ENCODE measurements around the gene RUSC1.

RUSC1 gene

DNA sequence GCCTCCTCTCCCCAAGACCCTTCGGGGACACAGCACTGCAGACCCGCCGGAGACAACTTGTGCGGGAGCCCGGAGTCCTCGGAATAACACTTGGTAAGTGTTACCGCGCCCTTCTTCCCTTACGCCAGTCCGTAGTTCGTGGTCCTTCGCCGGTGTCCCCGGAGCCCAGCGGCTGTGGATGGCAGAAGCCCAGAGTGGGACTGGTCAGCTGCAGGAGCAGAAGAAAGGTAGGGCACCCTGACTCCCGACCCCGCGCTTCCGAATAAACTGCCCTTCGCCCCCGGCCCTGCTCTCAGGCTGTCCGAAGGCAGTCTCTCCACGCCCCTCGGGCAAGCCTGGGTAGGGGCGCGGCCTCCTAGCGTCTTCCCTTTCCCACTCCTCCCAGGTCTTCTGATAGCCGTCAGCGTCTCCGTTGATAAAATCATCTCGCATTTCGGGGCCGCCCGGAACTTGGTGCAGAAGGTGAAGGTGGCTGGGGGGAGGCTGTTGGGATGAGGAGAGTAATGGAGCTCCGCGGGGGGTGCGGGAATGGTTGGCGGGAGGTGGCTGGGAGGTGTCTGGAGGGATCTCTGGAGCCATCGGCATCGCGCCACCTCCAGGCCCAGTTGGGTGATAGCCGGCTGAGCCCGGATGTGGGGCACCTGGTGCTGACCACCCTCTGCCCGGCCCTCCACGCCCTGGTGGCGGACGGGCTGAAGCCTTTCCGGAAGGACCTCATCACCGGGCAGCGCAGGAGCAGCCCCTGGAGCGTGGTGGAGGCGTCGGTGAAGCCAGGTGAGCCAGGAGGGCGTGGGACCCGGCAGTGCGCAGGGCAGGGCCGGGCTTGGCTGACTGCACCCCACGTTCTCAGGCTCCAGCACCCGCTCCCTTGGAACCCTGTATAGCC lies 4.3 kb downstream of the RUSC1 start (continued):
- TF ChIP-seq, protein P1, sequence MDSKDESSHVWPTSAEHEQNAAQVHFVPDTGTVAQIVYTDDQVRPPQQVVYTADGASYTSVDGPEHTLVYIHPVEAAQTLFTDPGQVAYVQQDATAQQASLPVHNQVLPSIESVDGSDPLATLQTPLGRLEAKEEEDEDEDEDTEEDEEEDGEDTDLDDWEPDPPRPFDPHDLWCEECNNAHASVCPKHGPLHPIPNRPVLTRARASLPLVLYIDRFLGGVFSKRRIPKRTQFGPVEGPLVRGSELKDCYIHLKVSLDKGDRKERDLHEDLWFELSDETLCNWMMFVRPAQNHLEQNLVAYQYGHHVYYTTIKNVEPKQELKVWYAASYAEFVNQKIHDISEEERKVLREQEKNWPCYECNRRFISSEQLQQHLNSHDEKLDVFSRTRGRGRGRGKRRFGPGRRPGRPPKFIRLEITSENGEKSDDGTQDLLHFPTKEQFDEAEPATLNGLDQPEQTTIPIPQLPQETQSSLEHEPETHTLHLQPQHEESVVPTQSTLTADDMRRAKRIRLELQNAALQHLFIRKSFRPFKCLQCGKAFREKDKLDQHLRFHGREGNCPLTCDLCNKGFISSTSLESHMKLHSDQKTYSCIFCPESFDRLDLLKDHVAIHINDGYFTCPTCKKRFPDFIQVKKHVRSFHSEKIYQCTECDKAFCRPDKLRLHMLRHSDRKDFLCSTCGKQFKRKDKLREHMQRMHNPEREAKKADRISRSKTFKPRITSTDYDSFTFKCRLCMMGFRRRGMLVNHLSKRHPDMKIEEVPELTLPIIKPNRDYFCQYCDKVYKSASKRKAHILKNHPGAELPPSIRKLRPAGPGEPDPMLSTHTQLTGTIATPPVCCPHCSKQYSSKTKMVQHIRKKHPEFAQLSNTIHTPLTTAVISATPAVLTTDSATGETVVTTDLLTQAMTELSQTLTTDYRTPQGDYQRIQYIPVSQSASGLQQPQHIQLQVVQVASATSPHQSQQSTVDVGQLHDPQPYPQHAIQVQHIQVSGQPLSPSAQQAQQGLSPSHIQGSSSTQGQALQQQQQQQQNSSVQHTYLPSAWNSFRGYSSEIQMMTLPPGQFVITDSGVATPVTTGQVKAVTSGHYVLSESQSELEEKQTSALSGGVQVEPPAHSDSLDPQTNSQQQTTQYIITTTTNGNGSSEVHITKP (tag by site-specific recombination; IDR thresholded peaks at IDR 0.05), result no peak
- TF ChIP-seq ZNF670 (tag by site-specific recombination; IDR thresholded peaks at IDR 0.05; ENCODE audit: low read depth) (no peak), SP7 (tag by site-specific recombination; IDR thresholded peaks at IDR 0.05) (no peak; the same call in 1 of the 2 replicates), GFI1B (tag by site-specific recombination; IDR thresholded peaks at IDR 0.05) (no peak), ZNF560 (tag by site-specific recombination; IDR thresholded peaks at IDR 0.05; ENCODE audit: borderline replicate concordance) (no peak), ZNF558 (tag by site-specific recombination; IDR thresholded peaks at IDR 0.05) (no peak), HOXD13 (CRISPR knock-in tag; IDR thresholded peaks at IDR 0.05; ENCODE audit: borderline replicate concordance) (no peak), ZFHX2 (tag by site-specific recombination; conservative IDR thresholded peaks at IDR 0.05) (no peak), ZBTB21 (tag by site-specific recombination; IDR thresholded peaks at IDR 0.05) (no peak), GLIS2 (tag by site-specific recombination; IDR thresholded peaks at IDR 0.05) (peak; percentile 96), ZNF621 (tag by site-specific recombination; IDR thresholded peaks at IDR 0.05) (no peak), ZNF292 (tag by site-specific recombination; IDR thresholded peaks at IDR 0.05; ENCODE audit: borderline replicate concordance, low read depth) (0 out of 2 replicates have a peak, but pooled peaks have one; percentile 2), ZNF311 (tag by site-specific recombination; IDR thresholded peaks at IDR 0.05; ENCODE audit: borderline replicate concordance) (no peak), ZBTB17 (tag by site-specific recombination; IDR thresholded peaks at IDR 0.05) (peak; percentile 4; the same call in 1 of the 2 replicates), ZNF843 (tag by site-specific recombination; IDR thresholded peaks at IDR 0.05) (0 out of 2 replicates have a peak, but pooled peaks have one; percentile 14), RBAK (tag by site-specific recombination; IDR thresholded peaks at IDR 0.05) (no peak; the same call in 1 of the 2 replicates), ZNF596 (tag by site-specific recombination; IDR thresholded peaks at IDR 0.05) (no peak), KLF7 (tag by site-specific recombination; IDR thresholded peaks at IDR 0.05; ENCODE audit: borderline replicate concordance) (peak; percentile 41; the same call in 1 of the 2 replicates), ZNF677 (tag by site-specific recombination; IDR thresholded peaks at IDR 0.05) (no peak), ZNF366 (tag by site-specific recombination; conservative IDR thresholded peaks at IDR 0.05) (peak; percentile 51), ZNF184 (tag by site-specific recombination; IDR thresholded peaks at IDR 0.05) (no peak), ZNF391 (tag by site-specific recombination; IDR thresholded peaks at IDR 0.05; ENCODE audit: borderline replicate concordance, low read depth) (no peak), ZNF510 (tag by site-specific recombination; IDR thresholded peaks at IDR 0.05; ENCODE audit: insufficient replicate concordance) (no peak), ZNF404 (tag by site-specific recombination; IDR thresholded peaks at IDR 0.05) (no peak)
- TF ChIP-seq, protein P2, sequence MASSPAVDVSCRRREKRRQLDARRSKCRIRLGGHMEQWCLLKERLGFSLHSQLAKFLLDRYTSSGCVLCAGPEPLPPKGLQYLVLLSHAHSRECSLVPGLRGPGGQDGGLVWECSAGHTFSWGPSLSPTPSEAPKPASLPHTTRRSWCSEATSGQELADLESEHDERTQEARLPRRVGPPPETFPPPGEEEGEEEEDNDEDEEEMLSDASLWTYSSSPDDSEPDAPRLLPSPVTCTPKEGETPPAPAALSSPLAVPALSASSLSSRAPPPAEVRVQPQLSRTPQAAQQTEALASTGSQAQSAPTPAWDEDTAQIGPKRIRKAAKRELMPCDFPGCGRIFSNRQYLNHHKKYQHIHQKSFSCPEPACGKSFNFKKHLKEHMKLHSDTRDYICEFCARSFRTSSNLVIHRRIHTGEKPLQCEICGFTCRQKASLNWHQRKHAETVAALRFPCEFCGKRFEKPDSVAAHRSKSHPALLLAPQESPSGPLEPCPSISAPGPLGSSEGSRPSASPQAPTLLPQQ (tag by site-specific recombination; IDR thresholded peaks at IDR 0.05), result no peak
- TF ChIP-seq, protein P3, sequence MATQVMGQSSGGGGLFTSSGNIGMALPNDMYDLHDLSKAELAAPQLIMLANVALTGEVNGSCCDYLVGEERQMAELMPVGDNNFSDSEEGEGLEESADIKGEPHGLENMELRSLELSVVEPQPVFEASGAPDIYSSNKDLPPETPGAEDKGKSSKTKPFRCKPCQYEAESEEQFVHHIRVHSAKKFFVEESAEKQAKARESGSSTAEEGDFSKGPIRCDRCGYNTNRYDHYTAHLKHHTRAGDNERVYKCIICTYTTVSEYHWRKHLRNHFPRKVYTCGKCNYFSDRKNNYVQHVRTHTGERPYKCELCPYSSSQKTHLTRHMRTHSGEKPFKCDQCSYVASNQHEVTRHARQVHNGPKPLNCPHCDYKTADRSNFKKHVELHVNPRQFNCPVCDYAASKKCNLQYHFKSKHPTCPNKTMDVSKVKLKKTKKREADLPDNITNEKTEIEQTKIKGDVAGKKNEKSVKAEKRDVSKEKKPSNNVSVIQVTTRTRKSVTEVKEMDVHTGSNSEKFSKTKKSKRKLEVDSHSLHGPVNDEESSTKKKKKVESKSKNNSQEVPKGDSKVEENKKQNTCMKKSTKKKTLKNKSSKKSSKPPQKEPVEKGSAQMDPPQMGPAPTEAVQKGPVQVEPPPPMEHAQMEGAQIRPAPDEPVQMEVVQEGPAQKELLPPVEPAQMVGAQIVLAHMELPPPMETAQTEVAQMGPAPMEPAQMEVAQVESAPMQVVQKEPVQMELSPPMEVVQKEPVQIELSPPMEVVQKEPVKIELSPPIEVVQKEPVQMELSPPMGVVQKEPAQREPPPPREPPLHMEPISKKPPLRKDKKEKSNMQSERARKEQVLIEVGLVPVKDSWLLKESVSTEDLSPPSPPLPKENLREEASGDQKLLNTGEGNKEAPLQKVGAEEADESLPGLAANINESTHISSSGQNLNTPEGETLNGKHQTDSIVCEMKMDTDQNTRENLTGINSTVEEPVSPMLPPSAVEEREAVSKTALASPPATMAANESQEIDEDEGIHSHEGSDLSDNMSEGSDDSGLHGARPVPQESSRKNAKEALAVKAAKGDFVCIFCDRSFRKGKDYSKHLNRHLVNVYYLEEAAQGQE (tag by site-specific recombination; IDR thresholded peaks at IDR 0.05), result peak; percentile 40; the same call in 1 of the 2 replicates
- TF ChIP-seq, protein P4, sequence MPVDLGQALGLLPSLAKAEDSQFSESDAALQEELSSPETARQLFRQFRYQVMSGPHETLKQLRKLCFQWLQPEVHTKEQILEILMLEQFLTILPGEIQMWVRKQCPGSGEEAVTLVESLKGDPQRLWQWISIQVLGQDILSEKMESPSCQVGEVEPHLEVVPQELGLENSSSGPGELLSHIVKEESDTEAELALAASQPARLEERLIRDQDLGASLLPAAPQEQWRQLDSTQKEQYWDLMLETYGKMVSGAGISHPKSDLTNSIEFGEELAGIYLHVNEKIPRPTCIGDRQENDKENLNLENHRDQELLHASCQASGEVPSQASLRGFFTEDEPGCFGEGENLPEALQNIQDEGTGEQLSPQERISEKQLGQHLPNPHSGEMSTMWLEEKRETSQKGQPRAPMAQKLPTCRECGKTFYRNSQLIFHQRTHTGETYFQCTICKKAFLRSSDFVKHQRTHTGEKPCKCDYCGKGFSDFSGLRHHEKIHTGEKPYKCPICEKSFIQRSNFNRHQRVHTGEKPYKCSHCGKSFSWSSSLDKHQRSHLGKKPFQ (tag by site-specific recombination; IDR thresholded peaks at IDR 0.05), result no peak
